K562 (cell line): Measurements from ENCODE around the gene PTAR1. TPM values are rescaled to one million over a fixed set of nuclear protein-coding genes. Genes with fewer than 3 reads are reported as not detected.
A peak's percentile ranks its signal among the peaks of the same experiment; 100 is the strongest.

Experiments used
- BDP1 ChIP-seq: IDR thresholded peaks from 3 replicates; pipeline ENCODE4 v1.6.1; 2011; ENCODE audit not compliant: insufficient read length, insufficient read depth
- CBFA2T3 ChIP-seq: fragments of 450-650 bp; IDR thresholded peaks from 2 replicates; pipeline ENCODE4 v1.6.1; 2017
- CBX1 ChIP-seq: sonication (generic); IDR thresholded peaks from 2 replicates; pipeline ENCODE4 v1.6.1; 2016; ENCODE audit warnings: antibody characterized with exemption, low read depth, mild to moderate bottlenecking
- CHD1 ChIP-seq: fragments of 200-600 bp; sonication (generic); IDR thresholded peaks from one replicate; pipeline ENCODE4 v1.6.1; 2012; ENCODE audit warnings: mild to moderate bottlenecking, moderate library complexity, low read length, inconsistent platforms
- CHD4 ChIP-seq: fragments of 200-600 bp; sonication (generic); IDR thresholded peaks from 3 replicates; pipeline ENCODE4 v1.6.1; 2012; ENCODE audit warnings: low read depth, mild to moderate bottlenecking, mixed read lengths, low read length, inconsistent platforms; ENCODE audit not compliant: insufficient read depth, insufficient replicate concordance, poor library complexity, severe bottlenecking
- ERF ChIP-seq: fragments of 450-650 bp; formaldehyde crosslinking; IDR thresholded peaks from 2 replicates; pipeline ENCODE4 v1.4.0; 2020; ENCODE audit warnings: mild to moderate bottlenecking, mixed read lengths
- FOSL1 ChIP-seq: fragments of 200-800 bp; sonication (Bioruptor generic); conservative IDR thresholded peaks from 2 replicates; pipeline ENCODE4 v1.6.1; 2016; ENCODE audit warnings: missing genetic modification characterization, missing compliant biosample characterization
- GTF2F1 ChIP-seq: IDR thresholded peaks from 2 replicates; pipeline ENCODE4 v1.6.1; 2011; ENCODE audit warnings: low read depth, low read length, improper control_type of control experiment
- HES1 ChIP-seq: fragments of 450-650 bp; IDR thresholded peaks from 2 replicates; pipeline ENCODE4 v1.6.1; 2016; ENCODE audit warnings: low read depth, mild to moderate bottlenecking, moderate library complexity
- HLTF ChIP-seq: fragments of 450-650 bp; IDR thresholded peaks from 2 replicates; pipeline ENCODE4 v1.6.1; 2016
- HNRNPH1 ChIP-seq: fragments of 200-400 bp; formaldehyde crosslinking; optimal IDR thresholded peaks from 2 replicates; pipeline ENCODE3; 2017; ENCODE audit warnings: low read depth, mild to moderate bottlenecking, low read length, moderate library complexity
- JUND ChIP-seq, 2 experiments: IDR thresholded peaks; 2 replicates in 1 of 2; 3 replicates in 1 of 2; pipeline ENCODE4 v1.6.1; 2011; ENCODE audit warnings: borderline replicate concordance in 2 of 2, low read depth in 2 of 2, low read length in 2 of 2, improper control_type of control experiment in 1 of 2, missing biosample characterization in 1 of 2, missing genetic modification characterization in 1 of 2, missing genetic modification reagents in 1 of 2
- MIER1 ChIP-seq: fragments of 450-650 bp; IDR thresholded peaks from 2 replicates; pipeline ENCODE4 v1.6.1; 2016; ENCODE audit warnings: antibody characterized with exemption, mild to moderate bottlenecking, low read depth
- SAP30 ChIP-seq: fragments of 200-600 bp; sonication (generic); IDR thresholded peaks from 2 replicates; pipeline ENCODE4 v1.6.1; 2012; ENCODE audit warnings: borderline replicate concordance, low read depth, mild to moderate bottlenecking, moderate library complexity, low read length, control low read depth, inconsistent platforms; ENCODE audit not compliant: insufficient read depth, poor library complexity, severe bottlenecking
- STAT6 ChIP-seq: sonication (generic); formaldehyde crosslinking; IDR thresholded peaks from 2 replicates; pipeline ENCODE4 v1.8.1; 2023; ENCODE audit warnings: mild to moderate bottlenecking, missing genetic modification reagents
- TAF9B ChIP-seq: fragments of 450-650 bp; IDR thresholded peaks from 2 replicates; pipeline ENCODE4 v1.6.1; 2018; ENCODE audit warnings: mild to moderate bottlenecking; ENCODE audit not compliant: partially characterized antibody
- TCF7 ChIP-seq: sonication (generic); IDR thresholded peaks from 2 replicates; pipeline ENCODE4 v1.6.1; 2016; ENCODE audit warnings: antibody characterized with exemption, borderline replicate concordance
- TCF7L2 ChIP-seq: fragments of 150-350 bp; IDR thresholded peaks from 2 replicates; pipeline ENCODE4 v1.6.1; 2016; ENCODE audit warnings: low read depth, mild to moderate bottlenecking, low read length, moderate library complexity
- ZBTB17 ChIP-seq: fragments of 450-650 bp; formaldehyde crosslinking; IDR thresholded peaks from 2 replicates; pipeline ENCODE4 v1.4.0; 2020; ENCODE audit warnings: mild to moderate bottlenecking
- ZBTB26 ChIP-seq: fragments of 450-650 bp; formaldehyde crosslinking; IDR thresholded peaks from 2 replicates; pipeline ENCODE4 v1.4.0; 2022; ENCODE audit warnings: missing genetic modification characterization
- ZNF124 ChIP-seq: sonication (generic); formaldehyde crosslinking; IDR thresholded peaks from 2 replicates; pipeline ENCODE4 v1.8.1; 2022; ENCODE audit warnings: missing genetic modification reagents
- ZNF766 ChIP-seq: fragments of 200-800 bp; sonication (Bioruptor generic); conservative IDR thresholded peaks from 2 replicates; pipeline ENCODE4 v1.6.1; 2016; ENCODE audit warnings: missing genetic modification characterization, missing compliant biosample characterization
- polyA plus RNA-seq, 8 experiments: library from polyadenylated mRNA; depleted of rRNA in 4 of 8; stranded (reverse) in 5 of 8; unstranded in 3 of 8; fragments of >200 nt; fragmentation: Nextera tagmentation in 2 of 8; fragmentation: Illumina TruSeq in 1 of 8; extraction: Ambion mirVana in 2 of 8; extraction: Trizol in 1 of 8; gene quantifications; 2 replicates each; pipeline versions ENCODE4 v1.2.1 to v1.2.3, GENCODE V29; 2011 to 2014; ENCODE audit warnings: inconsistent platforms in 1 of 8, missing spikeins in 1 of 8
- total RNA-seq, 7 experiments: library from RNA; depleted of rRNA in 6 of 7; stranded (reverse); fragments of >200 nt in 6 of 7; fragmentation: Illumina TruSeq in 2 of 7; extraction: Trizol in 2 of 7; gene quantifications; 2 replicates each; pipeline versions ENCODE4 v1.2.1 to v1.2.3, GENCODE V29; 2011 to 2021; ENCODE audit warnings: low replicate concordance in 1 of 7

The PTAR1 gene
- total and polyA plus RNA-seq, 9 of the 15 experiments (the other 6 are each of a cell fraction or from before 2014, with no cell fraction given): 10.1 to 48.0 (median 28.0) TPM

GRCh38 chr9:69759421-69760277 is at the start of gene PTAR1 (continued):
- TF ChIP-seq CBX1 (no peak), HLTF (no peak), TCF7 (no peak), JUND (IDR thresholded peaks at IDR 0.05; ENCODE audit: borderline replicate concordance, low read depth, low read length) (no peak), JUND (tag; IDR thresholded peaks at IDR 0.05; ENCODE audit: borderline replicate concordance, low read depth, low read length) (no peak), STAT6 (CRISPR knock-in tag) (no peak), CBFA2T3 (no peak), SAP30 (no peak), FOSL1 (tag) (no peak), ZBTB17 (CRISPR knock-in tag) (no peak), ZNF124 (no peak), ERF (CRISPR knock-in tag) (no peak), HNRNPH1 (no peak), ZBTB26 (no peak), GTF2F1 (no peak), CHD4 (no peak), TAF9B (peak; percentile 40), TCF7L2 (no peak), BDP1 (no peak), MIER1 (no peak), HES1 (no peak), CHD1 (no peak), ZNF766 (CRISPR knock-in tag) (peak; percentile 66)
